ENCODE measurements around the gene B4GAT1.
"Not testable (repeated sequence)": the region's sequence is repeated elsewhere in the genome, so short reads cannot be mapped to it uniquely, and the experiment has no call there.

The B4GAT1 gene

DNA sequence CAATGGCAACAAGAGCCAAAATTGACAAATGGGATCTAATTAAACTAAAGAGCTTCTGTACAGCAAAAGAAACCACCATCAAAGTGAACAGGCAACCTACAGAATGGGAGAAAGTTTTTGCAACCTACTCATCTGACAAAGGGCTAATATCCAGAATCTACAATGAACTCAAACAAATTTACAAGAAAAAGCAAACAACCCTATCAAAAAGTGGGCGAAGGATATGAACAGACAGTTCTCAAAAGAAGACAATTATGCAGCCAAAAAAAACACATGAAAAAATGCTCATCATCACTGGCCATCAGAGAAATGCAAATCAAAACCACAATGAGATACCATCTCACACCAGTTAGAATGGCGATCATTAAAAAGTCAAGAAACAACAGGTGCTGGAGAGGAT, 27.1 kb downstream of the B4GAT1 start:
- DNase-seq, result not testable (repeated sequence)

DNA sequence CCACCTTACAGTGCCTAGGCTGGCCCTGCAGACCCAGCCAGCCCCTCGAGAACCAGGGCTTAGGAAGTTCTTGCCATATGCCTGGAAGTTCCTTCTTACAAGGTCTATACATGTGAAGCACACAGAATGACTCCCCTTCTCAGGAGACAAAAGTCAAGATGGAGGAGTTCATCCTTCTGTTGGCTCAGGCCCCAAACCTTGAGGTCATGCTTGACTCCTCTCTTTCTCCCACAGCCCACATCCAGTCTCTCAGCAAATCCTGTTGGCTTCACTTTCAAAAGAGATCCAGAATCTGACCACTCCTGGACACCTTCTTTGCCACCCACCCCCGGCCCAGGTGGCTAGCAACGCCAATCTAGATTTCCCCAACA, 28.8 kb downstream of the B4GAT1 start:
- no peak for DNase-seq

DNA sequence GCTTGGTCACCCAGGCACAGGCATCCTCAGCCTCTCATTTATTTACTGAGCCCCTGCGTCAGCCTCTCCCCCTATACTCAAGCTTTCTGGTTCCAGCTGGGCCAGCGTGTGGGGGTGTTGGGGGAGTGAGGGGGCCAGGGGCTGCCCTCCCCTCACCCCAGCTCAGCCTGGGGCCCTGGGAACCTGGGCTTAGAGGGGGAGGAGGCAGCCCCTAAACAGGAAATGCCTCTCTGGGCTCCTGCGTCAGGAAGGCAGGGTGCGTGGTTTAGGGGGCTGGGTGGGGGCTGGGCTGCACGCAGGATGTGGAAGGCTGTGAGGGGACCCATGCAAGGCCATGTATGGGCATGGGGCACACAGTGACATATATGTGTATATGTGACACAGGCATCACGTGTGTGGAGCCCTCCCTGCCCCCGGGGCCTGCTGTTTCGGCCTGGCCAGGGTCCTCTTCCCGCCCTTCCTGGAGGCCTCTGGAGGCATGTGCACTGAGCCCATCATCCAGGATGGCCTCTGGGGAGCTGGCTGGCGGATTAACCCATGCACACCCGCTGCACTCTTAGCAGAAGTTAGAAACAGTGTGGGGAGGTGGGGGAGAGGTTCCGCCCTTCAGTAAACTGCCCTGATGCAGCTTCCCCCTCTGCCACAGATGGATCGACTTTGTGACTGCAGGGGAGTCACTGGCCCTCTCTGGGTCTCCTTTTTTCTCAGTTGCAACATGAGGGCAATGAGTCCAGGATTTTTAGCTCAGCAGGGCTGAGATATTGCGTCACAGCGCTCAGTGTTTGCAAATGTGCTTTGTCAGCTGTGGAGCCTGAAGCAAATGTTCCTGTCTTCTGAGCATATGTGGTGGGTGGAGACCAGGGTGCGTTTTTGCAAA, 29.5 kb downstream of the B4GAT1 start:
- DNase-seq, result no peak

DNA sequence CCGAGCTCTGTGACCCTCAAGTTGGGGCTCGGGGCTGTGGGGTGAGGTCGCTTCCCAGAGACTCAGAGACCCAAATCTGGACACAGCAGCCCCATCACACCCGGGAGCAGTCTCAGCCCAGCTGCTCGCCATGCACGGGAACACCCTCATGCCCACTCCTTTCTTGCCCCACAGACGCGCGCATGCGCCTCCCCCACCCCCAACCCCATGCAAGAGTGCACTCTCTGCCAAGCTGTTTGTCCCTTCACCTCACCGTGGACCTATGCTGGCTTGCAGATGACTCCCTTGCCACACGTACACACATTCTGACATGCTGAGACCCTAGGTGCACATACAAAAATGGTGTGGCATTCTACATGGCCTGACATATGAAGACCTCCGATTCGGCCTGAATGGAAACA, 30.1 kb downstream of the B4GAT1 start:
- no peak for DNase-seq

DNA sequence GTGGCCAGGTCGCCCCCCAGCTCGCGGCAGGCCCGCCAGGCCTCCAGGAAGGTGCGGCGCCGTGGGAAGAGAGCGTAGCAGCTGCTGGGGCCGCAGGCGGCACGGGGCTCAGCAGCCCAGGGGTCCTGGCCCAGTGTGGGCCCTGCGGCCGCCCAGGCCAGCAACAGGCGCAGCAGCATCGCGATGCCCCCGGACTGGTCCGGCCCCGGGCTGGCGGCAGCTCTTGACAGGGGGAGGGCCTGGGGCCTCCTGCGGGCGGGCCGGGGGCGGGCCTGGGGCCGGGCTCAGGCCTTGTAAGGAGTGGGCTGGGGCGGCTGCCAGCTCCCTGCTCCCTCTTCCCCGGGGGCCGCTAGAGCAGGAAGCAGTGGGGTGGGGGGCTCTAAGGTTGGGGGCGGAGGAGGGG, 30.6 kb downstream of the B4GAT1 start, which contains the start of gene CD248:
CD248 (minus strand) TSS at position 196 of the 403 bp plus-strand sequence; CDS start at position 179, 17 bp downstream.
- no peak for DNase-seq

DNA sequence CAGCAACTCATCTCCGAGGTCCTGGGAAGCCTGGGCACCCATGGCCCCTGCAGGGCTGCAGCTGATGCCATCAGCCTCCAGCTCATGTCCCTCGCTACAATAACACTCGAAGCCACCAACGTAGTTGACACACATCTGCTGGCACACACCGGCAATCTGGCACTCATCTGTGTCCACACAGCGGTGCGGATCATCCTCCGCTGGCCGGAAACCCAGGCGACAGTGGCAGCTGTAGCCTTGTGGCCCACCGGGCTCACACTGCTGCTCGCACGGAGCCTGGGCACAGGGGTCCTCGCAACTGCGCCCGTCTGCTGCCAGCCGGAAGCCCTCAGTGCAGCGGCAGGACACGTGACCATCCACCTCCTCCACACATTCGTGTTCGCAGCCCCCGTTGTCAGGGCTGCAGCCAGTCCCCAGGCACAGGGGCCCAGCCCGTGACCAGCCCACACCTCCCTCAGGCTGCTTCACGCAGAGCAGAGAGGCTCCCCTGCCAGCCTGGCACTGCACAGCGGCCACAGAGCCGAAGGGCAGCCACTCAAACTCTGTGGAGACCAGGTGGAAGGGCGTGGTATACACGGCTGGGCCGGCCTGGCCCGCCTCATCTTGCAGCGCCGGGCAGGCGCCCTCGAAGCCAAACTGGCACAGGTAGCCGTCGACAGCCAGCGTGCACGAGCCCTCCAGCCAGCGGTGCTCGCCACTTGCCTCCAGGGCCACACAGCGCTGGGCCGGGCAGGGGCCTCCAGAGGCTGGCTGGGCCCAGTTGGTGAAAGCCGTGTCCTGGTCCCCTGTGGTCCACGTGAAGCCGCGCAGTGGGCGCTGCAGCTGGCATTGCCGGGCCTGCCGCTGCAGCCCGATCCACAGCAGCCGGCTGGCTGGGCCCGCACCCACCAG, 31.3 kb downstream of the B4GAT1 start:
- no peak for DNase-seq

DNA sequence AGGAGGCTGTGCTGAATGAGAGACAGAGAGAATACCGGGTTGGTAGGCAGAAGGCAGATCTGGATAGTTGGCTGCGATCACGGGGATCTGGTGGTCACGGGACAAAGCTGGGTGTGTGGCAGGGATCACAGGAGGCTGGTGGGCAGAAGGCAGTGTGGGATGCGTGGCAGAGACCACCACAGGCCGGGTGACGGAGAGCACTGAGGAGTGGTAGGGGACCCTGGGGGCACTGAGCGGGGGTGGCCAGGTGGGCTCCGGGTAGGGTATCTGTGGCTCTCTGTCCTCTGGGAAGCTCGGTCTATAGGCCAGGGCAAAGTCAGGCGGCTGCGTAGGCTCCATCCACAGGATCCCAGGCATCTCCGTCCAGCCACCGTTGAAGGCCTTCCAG, 31.9 kb downstream of the B4GAT1 start:
- no peak for DNase-seq

DNA sequence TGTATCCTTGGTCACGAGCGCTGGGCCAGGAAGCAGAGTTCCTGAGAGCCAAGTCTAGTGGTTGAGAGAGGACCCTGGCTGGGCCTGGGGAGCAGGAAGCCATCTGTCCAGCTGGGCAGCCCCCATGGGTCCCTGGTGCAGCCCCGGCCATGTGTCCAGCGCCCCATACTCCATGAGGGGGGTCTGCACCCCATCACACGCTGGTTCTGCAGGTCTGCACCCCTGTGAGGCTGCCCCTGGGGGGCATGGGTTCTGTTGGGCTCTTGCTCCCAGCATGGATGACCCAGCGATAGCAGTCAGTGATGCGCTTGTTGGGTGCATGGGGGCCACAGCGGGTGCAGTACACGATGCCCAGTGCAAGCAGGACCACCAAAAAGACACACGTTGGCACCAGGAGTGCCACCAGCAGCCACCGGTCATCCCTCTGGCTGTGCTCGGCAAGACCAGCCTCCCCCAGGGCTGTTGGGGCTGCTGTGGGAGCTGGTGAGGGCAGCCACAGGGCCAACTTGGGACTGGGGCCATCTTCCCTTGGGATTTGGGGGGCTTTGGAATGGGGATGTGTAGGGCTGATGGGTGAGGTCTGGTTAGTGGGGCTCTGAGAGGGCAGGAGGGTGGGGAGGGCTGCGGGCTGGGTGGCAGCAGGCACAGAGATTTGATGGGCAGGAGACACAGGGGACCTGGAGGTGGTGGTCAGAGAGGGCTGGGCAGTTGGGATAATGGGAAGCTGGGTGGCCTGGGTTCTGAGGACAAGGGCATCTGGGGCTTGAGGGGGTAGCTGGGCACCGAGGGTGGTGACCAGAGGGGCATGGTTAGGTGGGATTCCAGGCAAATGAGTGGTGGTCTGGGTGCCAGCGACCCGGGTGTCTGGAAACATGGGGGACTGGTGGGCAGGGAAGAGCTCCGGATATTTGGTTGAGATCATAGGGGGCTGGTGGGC, 32.6 kb downstream of the B4GAT1 start:
- DNase-seq, result no peak

DNA sequence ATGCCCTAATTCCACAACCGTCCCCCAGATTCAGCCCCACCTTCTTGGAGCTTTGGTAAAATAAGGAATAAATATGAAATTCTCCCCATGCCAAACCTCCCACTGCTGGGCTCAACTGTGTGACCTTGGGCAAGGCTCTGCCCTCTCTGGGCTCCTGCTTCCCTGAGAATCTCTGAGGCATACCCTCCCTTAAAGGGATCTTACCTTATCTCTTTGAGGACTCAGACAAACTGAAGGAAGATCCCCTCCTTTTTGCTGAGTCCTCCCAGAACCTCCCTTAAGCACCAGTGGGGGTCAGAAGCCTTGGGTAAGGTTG, 33.3 kb downstream of the B4GAT1 start:
- no peak for DNase-seq

DNA sequence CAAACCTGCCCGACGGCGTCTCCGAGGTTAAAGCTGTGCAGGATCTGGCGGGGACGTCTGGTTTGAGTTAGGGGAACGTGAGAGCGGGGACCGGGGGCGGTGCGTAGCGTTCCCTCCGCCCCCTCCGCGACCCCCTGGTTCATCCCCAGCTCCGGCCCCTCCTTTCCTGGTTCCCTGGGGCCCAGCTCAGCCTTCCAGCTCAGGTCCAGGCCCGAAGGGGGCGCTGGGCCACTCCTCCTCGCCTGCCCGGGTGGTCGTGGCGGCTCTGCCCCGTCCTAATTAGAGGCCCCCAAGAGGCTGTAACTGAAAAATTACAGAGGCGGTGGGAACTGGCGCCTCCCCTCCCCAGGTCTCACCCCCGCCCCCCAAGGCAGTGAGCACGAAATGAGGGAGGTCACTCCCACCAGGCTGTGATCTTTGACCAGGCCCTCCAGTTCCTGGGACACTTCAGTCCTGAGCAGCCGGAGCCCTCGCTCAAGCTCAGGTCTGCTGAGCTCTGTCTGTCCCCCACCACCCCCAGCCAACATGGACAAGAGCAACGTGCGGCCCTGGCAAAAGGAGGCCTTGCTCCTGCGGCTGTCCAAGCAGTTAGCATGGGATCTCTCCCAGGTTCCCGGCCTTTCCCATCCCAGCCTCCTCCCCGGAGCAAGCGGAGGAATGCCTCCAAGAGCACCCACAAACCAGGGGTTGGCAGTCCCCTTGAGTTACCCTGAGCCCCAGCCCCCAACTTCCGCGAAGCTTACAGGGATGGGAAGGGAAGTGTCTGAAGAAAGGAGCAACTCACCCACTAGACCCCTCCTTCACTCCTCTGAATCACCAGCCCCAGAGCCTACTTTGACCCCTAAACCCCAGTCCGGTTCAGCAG, 33.9 kb downstream of the B4GAT1 start:
- no peak for DNase-seq

DNA sequence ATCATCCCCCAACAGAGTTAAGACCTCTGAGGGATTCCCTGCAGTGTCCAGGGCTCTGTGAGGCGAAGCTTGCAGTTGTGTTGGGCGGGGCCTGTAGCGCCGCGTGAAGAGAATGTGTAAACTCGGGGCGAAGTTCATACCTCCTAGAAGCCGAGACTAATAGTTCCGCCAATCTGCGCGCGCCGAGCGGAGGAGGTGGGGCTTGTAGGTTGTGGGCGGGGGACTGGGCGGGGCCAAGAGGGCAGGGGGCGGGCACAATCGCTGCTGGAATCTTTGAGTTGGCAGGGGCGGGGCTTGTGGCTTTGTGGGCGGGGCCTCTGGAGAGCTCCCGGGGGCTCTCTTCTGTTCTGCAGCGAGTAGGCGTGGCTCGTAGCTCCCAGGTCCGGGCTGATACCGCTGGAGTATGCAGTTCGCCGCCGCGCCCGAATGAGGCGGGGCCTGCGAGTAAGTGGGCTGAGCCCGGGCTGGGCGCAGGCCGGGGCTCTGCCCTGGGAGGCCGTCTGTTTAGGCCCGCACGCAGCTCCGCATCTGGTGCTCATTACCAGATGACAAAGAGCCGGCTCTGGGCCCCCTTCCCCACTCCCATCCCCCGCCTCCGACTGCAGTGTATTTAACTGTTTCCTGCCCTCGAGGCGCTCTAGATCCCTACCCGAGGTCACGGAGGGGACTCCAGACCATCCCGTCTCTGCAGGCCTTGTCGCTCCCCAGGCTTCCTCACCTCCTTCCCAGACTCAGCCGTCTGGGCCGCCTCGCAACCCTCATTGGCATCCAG, 34.7 kb downstream of the B4GAT1 start:
- DNase-seq, result peak; percentile 91 to 98

DNA sequence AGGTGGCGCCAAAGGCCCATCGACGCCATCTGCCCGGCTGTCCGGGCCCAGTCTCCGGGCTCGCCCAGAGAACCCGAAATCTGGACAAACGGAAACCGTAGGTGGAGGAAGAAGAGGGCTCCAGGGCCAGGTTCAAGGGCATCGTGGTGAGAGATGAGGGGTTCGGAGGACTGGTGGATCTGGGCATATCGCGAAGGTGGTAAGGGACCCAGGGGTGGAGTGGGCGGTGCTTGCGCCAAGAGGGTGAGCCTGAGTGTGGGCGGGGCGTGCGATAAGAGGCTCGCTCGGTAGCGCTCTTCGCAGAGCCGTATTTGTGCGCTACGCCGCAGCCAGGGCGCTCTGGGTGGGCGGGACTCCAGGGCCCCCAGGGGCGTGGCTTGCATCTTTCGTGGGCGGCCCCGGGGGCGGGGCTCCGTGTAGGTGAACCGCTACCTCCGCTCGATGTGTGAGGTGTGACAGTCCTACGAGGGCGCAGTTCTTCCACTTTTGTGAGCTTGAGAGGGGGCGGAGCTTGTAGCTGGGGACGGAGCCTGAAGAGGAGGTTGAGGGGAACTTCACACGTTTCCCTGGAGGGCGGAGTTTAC, 35.4 kb downstream of the B4GAT1 start:
- peak; percentile 77 to 97 for DNase-seq

DNA sequence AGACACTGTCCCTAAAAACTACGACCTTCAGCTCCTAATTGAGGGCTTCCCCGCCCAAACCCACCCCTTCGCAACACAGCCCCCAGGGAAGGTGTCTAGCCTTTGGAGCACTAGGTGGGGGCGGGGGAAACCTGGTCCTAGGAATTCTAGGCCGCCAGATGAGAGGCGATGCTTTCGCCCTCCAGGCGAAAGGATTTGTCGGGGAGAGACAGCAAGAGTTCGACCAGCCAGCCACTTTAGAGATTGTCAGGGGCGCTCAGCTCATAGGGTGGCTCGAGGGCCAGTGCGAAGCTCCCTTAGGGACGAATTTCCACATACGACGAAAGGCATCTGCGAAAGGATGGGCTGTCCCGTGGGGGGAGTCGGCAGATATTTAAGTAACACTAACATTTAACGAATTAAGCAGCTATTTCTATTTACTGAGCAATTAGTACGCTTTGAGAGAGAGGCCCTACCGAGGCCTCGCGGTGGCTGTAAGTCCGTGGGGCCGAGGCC, 35.9 kb downstream of the B4GAT1 start:
- no peak for DNase-seq

DNA sequence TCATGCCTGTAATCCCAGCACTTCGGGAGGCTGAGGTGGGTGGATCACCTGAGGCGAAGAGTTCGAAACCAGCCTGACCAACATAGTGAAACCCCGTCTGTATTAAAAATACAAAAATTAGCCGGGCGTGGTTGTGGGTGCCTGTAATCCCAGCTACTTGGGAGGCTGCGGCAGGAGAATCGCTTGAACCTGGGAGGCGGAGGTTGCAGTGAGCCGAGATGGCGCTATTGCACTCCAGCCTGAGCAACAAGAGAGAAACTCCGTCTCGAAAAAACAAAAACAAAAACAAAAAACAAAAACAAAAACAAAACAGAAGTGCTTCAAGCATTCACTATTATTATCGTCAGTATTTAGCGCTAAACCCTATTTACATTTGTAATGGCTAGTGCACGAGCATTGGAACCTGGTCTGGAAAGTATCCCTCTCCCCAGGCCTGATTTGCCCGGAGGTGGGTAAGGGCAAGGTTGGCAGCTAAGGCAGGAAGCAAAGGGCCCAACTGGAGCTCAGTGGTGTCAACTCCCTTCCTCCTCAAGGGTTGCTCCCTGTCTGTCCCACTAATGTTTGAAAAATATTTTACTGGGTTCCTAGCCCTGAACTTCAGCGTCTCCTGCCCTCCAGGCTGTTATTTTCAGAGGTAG, 36.5 kb downstream of the B4GAT1 start:
- DNase-seq, result not testable (repeated sequence)

DNA sequence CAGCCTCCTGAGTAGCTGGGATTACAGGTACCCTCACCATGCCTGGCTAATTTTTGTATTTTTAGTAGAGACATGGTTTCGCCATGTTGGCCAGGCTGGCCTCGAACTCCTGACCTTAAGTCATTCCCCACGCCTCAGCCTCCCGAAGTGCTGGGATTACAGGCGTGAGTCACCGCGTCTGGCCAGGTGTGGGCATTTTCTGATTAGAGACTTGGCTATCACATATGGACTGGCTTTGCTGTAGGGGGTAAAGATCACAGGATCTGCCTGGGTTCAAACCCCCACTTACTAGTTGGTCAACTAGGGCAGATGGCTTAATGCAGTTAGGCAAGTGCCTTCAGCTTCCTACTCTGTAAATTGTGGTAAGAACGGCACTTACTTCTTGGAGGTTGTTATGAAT, 37.1 kb downstream of the B4GAT1 start:
- no peak for DNase-seq

DNA sequence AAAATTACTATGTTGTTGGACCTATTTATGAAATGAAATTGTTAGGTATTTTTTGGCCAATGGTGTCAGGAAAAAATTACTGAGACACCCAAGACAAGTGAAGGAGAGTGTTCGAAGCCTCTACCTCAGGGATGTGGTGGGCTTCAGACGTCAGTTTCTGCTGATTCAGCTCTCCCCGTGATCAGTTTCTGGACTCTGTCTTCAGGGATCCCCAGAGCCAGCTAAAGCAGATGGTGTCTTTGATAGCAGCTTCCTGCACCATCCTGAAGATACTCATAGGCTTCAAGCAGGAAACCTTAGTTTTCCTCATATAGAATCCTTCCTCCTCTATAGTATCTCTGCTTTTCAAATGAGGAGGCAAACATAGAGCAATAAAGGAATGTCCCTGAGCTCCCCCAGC, 38.0 kb downstream of the B4GAT1 start:
- DNase-seq, result no peak

DNA sequence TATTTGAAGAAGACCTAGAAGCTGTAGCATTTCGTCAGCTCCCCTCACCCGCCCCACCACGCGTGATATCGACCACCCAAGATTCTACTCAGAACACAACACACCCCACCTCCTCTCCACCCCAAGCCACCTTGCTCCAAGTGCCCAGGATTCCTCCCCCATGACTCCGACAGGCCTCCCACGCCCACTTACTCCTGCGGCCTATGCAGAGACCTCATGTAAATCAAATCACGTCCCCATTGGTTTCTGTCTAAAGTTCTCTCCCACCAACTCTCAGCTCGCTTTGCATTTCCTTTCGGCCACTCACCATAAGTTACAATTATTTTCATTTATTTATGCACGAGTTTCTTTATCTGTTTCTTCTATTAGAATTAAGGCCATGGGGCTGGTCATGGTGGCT, 44.8 kb downstream of the B4GAT1 start:
- DNase-seq, result no peak

DNA sequence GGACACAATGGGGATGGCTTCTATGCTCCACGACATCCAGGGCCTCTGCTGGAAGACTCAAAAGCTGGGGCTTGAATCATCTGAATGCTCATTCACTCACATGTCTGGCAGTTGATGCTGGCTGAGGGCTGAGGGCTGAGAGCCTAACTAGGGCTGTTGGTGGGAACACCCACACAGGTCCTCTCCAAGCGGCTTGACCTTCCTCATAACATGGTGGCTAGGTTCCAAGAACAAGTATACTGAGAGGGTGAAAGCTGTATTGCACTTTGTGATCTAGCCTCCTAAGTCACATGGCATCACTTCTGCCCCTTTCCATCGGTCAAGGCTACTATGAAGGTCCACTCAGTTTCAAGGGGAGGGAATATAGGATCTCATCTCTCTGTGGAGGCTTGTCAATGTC, 48.2 kb downstream of the B4GAT1 start:
- no peak for DNase-seq

DNA sequence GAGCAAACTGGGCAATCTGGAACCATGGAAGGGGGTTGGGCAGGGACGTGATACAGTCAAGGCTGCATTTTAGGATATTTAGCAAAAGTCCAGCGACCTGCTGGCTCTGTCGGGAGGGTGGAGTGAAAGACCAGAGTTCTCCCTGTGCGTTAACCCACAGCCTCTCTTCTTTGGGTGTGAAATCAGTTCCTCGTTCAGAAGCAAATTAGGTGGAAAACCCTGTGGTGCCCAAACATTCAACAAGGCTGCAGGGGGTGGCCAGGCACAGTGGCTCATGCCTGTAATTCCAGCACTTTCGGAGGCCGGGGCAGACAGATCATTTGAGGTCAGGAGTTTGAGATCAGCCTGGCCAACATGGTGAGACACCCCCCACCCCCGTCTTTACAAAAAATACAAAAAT, 49.8 kb downstream of the B4GAT1 start:
- no peak for DNase-seq

Measured in stimulated activated CD4-positive, alpha-beta T cell treated with anti-CD3 and anti-CD28 coated beads, Interleukin-2, amount 100 ng/mL, for 48 hours (primary cell).